Mesendoderm (in vitro differentiated cells): ENCODE measurements around the gene TSPAN18.

Source experiments
- DNase-seq: peaks from one replicate; pipeline ENCODE4 v3.0.0; 2013
- H2AK5ac ChIP-seq: 2 replicates; pipeline ENCODE4 v1.6.1; 2013; ENCODE audit warnings: low read length, inconsistent platforms
- H2BK120ac ChIP-seq: 2 replicates; pipeline ENCODE4 v1.6.1; 2013; ENCODE audit warnings: low read depth, mild to moderate bottlenecking, low read length, moderate library complexity, mixed read lengths
- H2BK15ac ChIP-seq: replicated peaks from 2 replicates; pipeline ENCODE4 v1.6.1; 2013; ENCODE audit warnings: low read depth, mild to moderate bottlenecking, moderate library complexity
- H2BK5ac ChIP-seq: 2 replicates; pipeline ENCODE4 v1.6.1; 2013; ENCODE audit warnings: low read length, inconsistent platforms
- H3K18ac ChIP-seq: 2 replicates; pipeline ENCODE4 v1.6.1; 2013; ENCODE audit warnings: mild to moderate bottlenecking, low read length, mixed read lengths
- H3K23ac ChIP-seq: one replicate; pipeline ENCODE4 v1.6.1; 2013; ENCODE audit warnings: low read length
- H3K27ac ChIP-seq: 2 replicates; pipeline ENCODE4 v1.5.1; 2013; ENCODE audit warnings: low read depth, mild to moderate bottlenecking, inconsistent platforms, low read length, moderate library complexity
- H3K27me3 ChIP-seq: 2 replicates; pipeline ENCODE4 v1.6.1; 2013; ENCODE audit warnings: low read length, control low read depth, mild to moderate bottlenecking, inconsistent platforms; ENCODE audit not compliant: insufficient read depth, poor library complexity
- H3K36me3 ChIP-seq: 2 replicates; pipeline ENCODE4 v1.6.1; 2013; ENCODE audit warnings: low read length, inconsistent platforms; ENCODE audit not compliant: control insufficient read depth, insufficient read depth
- H3K4ac ChIP-seq: one replicate; pipeline ENCODE4 v1.6.1; 2013; ENCODE audit warnings: low read depth, mild to moderate bottlenecking, low read length, moderate library complexity
- H3K4me1 ChIP-seq: 2 replicates; pipeline ENCODE4 v1.6.1; 2013; ENCODE audit warnings: low read depth, low read length, inconsistent platforms; ENCODE audit not compliant: control insufficient read depth
- H3K4me2 ChIP-seq: 2 replicates; pipeline ENCODE4 v1.6.1; 2013; ENCODE audit warnings: low read length
- H3K4me3 ChIP-seq: 2 replicates; pipeline ENCODE4 v1.5.1; 2013; ENCODE audit warnings: mild to moderate bottlenecking, low read length
- H3K56ac ChIP-seq: one replicate; pipeline ENCODE4 v1.6.1; 2013; ENCODE audit warnings: low read length
- H3K79me1 ChIP-seq: 2 replicates; pipeline ENCODE4 v1.6.1; 2013; ENCODE audit warnings: low read length, inconsistent platforms
- H3K79me2 ChIP-seq: 2 replicates; pipeline ENCODE4 v1.6.1; 2013; ENCODE audit warnings: mild to moderate bottlenecking, low read length; ENCODE audit not compliant: control insufficient read depth, insufficient read depth
- H3K9ac ChIP-seq: 2 replicates; pipeline ENCODE4 v1.6.1; 2013; ENCODE audit warnings: low read length, inconsistent platforms
- H4K5ac ChIP-seq: one replicate; pipeline ENCODE4 v1.6.1; 2013; ENCODE audit warnings: low read length
- H4K8ac ChIP-seq: one replicate; pipeline ENCODE4 v1.6.1; 2013; ENCODE audit warnings: low read depth, mild to moderate bottlenecking, control low read depth, low read length, moderate library complexity
- WGBS: extraction: QIAGEN DNeasy Blood & Tissue Kit; methylation state at CpG from one replicate; pipeline ENCODE4 v1.1.7; 2013; ENCODE audit warnings: low lambda C conversion rate, missing lambda C conversion rate; ENCODE audit not compliant: insufficient coverage; ENCODE audit errors: extremely low coverage; 5-methylcytosine and 5-hydroxymethylcytosine counted together

The TSPAN18 gene

GRCh38 chr11:44747836-44748235 is 21.1 kb downstream of the TSPAN18 start:
- no peaks in the 10 kb centered on the region for H3K27me3 ChIP-seq

GRCh38 chr11:44748606-44749005 is 21.8 kb downstream of the TSPAN18 start:
- Histone ChIP-seq H3K9ac (no peak overlapping the region), H3K4me2 (no peak overlapping the region), H3K4ac (no peak overlapping the region), H3K4me1 (no peaks in the 10 kb centered on the region), H3K36me3 (no peaks in the 10 kb centered on the region), H3K27ac (no peak overlapping the region), H4K8ac (no peak overlapping the region), H3K79me1 (no peaks in the 10 kb centered on the region), H2AK5ac (no peak overlapping the region), H3K79me2 (no peaks in the 10 kb centered on the region), H2BK120ac (no peak overlapping the region), H3K27me3 (no peaks in the 10 kb centered on the region), H3K4me3 (no peak overlapping the region), H2BK5ac (no peak overlapping the region), H3K18ac (no peak overlapping the region), H3K23ac (no peak overlapping the region), H4K5ac (no peak overlapping the region), H3K56ac (no peak overlapping the region), H2BK15ac (no peak overlapping the region)
- no CpG with 5 or more reads among the region's 8 CpGs for WGBS
- DNase-seq = no peak

More at GRCh38 chr11:44747836-44748235, 21.1 kb downstream of the TSPAN18 start:
- H3K27ac ChIP-seq = no peak overlapping the region
- no peak overlapping the region for H3K4ac ChIP-seq
- H4K8ac ChIP-seq = no peak overlapping the region
- H3K23ac ChIP-seq = no peak overlapping the region
- H2BK120ac ChIP-seq = no peak overlapping the region
- no peak overlapping the region for H2BK5ac ChIP-seq
- DNase-seq = no peak
- H3K36me3 ChIP-seq = no peaks in the 10 kb centered on the region
- no peak overlapping the region for H3K18ac ChIP-seq
- no peaks in the 10 kb centered on the region for H3K4me1 ChIP-seq
- H4K5ac ChIP-seq = no peak overlapping the region
- WGBS = no CpG with 5 or more reads among the region's 5 CpGs
- H2BK15ac ChIP-seq = no peak overlapping the region
- no peak overlapping the region for H3K56ac ChIP-seq
- no peak overlapping the region for H3K4me2 ChIP-seq
- H2AK5ac ChIP-seq = no peak overlapping the region
- H3K4me3 ChIP-seq = no peak overlapping the region
- H3K79me1 ChIP-seq = no peaks in the 10 kb centered on the region
- H3K79me2 ChIP-seq = no peaks in the 10 kb centered on the region
- H3K9ac ChIP-seq = no peak overlapping the region

GRCh38 chr11:44749189-44749588 is 22.4 kb downstream of the TSPAN18 start:
- Histone ChIP-seq H3K18ac (no peak overlapping the region), H2BK15ac (no peak overlapping the region), H4K5ac (no peak overlapping the region), H3K9ac (no peak overlapping the region), H3K4me3 (no peak overlapping the region), H3K4ac (no peak overlapping the region), H2AK5ac (no peak overlapping the region), H3K56ac (no peak overlapping the region), H3K27ac (no peak overlapping the region), H4K8ac (no peak overlapping the region), H3K23ac (no peak overlapping the region), H3K27me3 (no peaks in the 10 kb centered on the region), H3K4me1 (peaks cover 3% of the 10 kb centered on the region), H3K79me1 (no peaks in the 10 kb centered on the region), H3K4me2 (no peak overlapping the region), H2BK5ac (no peak overlapping the region), H2BK120ac (no peak overlapping the region), H3K36me3 (no peaks in the 10 kb centered on the region), H3K79me2 (no peaks in the 10 kb centered on the region)
- no CpG with 5 or more reads among the region's 2 CpGs for WGBS
- DNase-seq = no peak

DNA sequence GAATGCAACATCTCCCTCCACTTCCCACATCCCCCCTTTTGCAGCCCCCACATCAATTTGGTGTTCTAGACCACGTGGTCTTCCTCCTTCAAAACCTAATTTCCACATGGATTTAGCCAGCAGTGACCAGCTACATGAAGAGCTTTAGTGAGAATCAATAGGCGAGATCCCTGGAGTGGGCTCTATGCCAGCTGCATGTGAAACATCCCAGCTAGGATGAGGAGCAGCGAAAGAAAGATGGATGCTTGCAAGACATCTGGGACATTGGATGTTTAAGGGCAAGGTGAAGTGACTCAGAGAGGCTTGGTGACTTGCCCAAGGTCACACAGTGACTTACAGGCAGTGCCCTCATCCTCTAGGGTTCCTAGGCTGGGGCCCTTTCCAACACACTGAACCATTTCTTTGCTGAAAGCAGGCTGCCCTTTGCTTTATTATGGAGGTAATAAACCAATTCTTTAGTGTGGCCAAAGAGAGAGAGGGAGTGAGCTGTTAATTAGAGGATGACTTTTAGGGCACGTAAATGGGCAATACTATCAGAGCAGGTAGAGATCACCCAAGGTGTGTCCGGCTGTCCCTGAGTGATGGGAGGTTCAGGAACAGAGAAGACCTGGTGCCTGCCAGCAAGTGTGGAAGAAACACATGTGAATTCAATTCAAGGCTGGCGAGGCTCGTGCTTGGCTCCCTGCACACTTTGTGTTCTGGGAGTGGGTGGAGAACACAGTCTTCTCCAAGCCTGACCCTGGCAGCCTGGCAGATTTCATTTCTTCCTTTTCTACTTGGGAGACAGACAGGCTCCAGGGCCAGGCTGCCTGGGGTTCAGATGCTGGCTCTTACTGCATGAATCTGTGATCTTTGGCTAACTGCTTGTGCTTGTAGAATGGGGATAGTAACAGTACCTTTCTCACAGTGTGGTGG is 24.0 kb downstream of the TSPAN18 start:
- H3K79me2 ChIP-seq = no peaks in the 10 kb centered on the region
- no peak overlapping the region for H4K5ac ChIP-seq
- no peak overlapping the region for H3K56ac ChIP-seq
- H2BK5ac ChIP-seq = no peak overlapping the region
- no peak overlapping the region for H2AK5ac ChIP-seq
- no peak overlapping the region for H3K4me2 ChIP-seq
- H3K27ac ChIP-seq = no peak overlapping the region
- no peak overlapping the region for H4K8ac ChIP-seq
- DNase-seq = no peak
- H3K4ac ChIP-seq = no peak overlapping the region
- no peak overlapping the region for H2BK120ac ChIP-seq
- H3K27me3 ChIP-seq = no peaks in the 10 kb centered on the region
- WGBS = no CpG with 5 or more reads among the region's 7 CpGs
- H3K9ac ChIP-seq = no peak overlapping the region
- peaks cover 5% of the 10 kb centered on the region for H3K4me1 ChIP-seq
- H2BK15ac ChIP-seq = no peak overlapping the region
- no peak overlapping the region for H3K18ac ChIP-seq
- no peak overlapping the region for H3K4me3 ChIP-seq
- no peak overlapping the region for H3K23ac ChIP-seq
- H3K36me3 ChIP-seq = no peaks in the 10 kb centered on the region
- no peaks in the 10 kb centered on the region for H3K79me1 ChIP-seq

DNA sequence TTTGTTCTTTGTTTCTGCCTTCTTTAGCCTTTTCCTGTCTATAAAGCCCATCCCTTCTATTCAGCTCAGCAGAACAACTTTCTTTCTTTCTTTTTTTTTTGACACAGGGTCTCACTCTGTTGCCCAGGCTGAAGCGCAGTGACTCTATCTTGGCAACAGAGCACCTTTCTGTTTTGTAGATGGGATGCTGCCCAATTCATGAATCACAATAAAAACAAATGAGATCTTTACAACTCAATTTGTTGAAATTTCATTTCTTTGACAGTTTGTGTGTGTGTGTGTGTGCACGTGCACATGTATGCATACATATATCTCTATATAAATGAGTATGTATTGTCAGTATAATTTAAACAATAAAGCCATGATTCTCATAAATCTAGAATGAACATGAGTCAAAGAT is 25.5 kb downstream of the TSPAN18 start:
- Histone ChIP-seq H3K27ac (no peak overlapping the region), H2BK5ac (no peak overlapping the region), H3K79me2 (no peaks in the 10 kb centered on the region), H2AK5ac (no peak overlapping the region), H3K9ac (no peak overlapping the region), H3K4me3 (no peak overlapping the region), H3K56ac (no peak overlapping the region), H3K18ac (no peak overlapping the region), H3K36me3 (no peaks in the 10 kb centered on the region), H3K4me1 (peaks cover 5% of the 10 kb centered on the region), H2BK15ac (no peak overlapping the region), H3K23ac (no peak overlapping the region), H4K5ac (no peak overlapping the region), H3K4me2 (no peak overlapping the region), H3K4ac (no peak overlapping the region), H4K8ac (no peak overlapping the region), H3K79me1 (no peaks in the 10 kb centered on the region), H2BK120ac (no peak overlapping the region), H3K27me3 (no peaks in the 10 kb centered on the region)
- no CpG with 5 or more reads among the region's 2 CpGs for WGBS
- DNase-seq = no peak

DNA sequence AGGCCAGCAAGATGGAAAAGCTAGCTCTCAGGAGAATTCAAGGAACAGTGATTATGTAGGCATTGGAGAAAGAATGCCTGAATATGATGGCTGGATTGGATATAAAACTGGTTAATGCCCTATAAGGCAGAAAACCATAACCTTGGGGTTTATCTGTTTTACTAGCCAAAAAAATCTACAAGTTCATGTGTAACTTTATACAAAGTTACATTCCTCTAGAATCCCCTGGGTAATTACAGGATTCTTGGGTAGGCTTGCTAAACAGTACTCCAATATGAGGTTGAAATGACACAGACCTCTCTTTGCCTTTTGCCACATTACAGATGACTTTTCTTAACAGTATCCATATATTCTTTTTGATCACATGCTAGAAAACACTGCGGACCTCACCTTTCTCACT is 26.0 kb downstream of the TSPAN18 start:
- Histone ChIP-seq H3K36me3 (no peaks in the 10 kb centered on the region), H4K8ac (no peak overlapping the region), H2BK5ac (no peak overlapping the region), H4K5ac (no peak overlapping the region), H3K79me2 (no peaks in the 10 kb centered on the region), H3K4ac (no peak overlapping the region), H3K56ac (no peak overlapping the region), H3K79me1 (no peaks in the 10 kb centered on the region), H3K23ac (no peak overlapping the region), H3K9ac (no peak overlapping the region), H2BK120ac (no peak overlapping the region), H2AK5ac (no peak overlapping the region), H3K4me2 (no peak overlapping the region), H2BK15ac (no peak overlapping the region), H3K4me1 (peaks cover 5% of the 10 kb centered on the region), H3K18ac (no peak overlapping the region), H3K4me3 (no peak overlapping the region), H3K27ac (no peak overlapping the region), H3K27me3 (no peaks in the 10 kb centered on the region)
- no CpG with 5 or more reads among the region's 1 CpG for WGBS
- no peak for DNase-seq
